T-helper 2 cell (primary cell): Measurements from ENCODE around the gene AGXT.

ENCODE experiments used
- DNase-seq, 5 experiments: peaks; one replicate each; pipeline versions ENCODE4 v3.0.0 to v3.0.0-alpha.2; 2012 to 2022

Gene AGXT

DNA sequence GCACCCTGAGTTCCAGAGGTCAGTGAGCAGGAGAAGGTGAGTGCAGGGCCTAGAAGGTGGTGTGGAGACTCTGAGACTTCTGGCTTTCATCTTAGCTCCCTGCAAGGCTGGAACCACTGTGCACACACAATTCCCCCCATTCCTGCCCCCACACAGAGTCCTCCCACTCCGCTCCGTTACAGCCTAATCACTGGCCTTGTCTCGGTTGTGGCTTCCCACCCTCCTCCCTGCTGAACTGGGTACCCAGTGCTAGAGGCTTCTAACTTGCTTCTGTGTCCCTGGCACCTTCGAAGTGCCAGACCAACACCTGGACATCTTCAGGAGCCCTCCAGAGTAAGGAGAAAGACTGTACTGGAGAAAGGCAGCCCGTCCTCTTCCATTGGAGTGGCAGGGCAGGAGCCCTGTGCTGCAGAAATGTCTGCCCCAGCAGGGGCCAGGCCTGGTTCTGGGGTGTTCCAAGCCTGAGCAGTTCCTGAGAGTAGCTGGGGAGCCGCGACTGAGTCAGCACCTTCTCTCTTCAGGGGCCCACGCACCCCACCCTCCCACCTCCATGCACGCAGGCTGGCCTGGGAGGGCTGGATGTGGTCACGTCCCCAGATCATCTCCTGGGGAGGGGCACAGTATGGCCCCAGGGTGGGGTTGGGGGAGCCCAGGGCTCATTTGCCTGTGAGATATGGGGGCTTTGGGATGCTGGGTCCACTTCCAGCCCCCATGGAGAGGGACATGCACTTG is 60.9 kb downstream of the AGXT start:
- DNase-seq: peak in 1 of 5 experiments; percentile 6
